ENCODE measurements around the gene RIF1. TPM values are rescaled to one million over a fixed set of nuclear protein-coding genes. Genes with fewer than 3 reads are reported as not detected.

RIF1 gene
- total RNA-seq, 1 experiment from 2014 or later, result 123 TPM

GRCh38 chr2:151498178-151498577, 88.5 kb downstream of the RIF1 start:
- H3K56ac ChIP-seq (ENCODE audit: insufficient read length, low read depth, low read length), result no peak overlapping the region
- no peak overlapping the region for H4K5ac ChIP-seq (ENCODE audit: insufficient read length, low read depth, low read length)
- H4K20me1 ChIP-seq (ENCODE audit: control insufficient read depth, insufficient read depth, insufficient read length), result no peaks in the 10 kb centered on the region
- H3K4me2 ChIP-seq (ENCODE audit: insufficient read depth, insufficient read length, low read length), result no peak overlapping the region
- H3K79me2 ChIP-seq (ENCODE audit: insufficient read depth, low read length), result no peaks in the 10 kb centered on the region
- no peak overlapping the region for H3K23ac ChIP-seq (ENCODE audit: insufficient read length, low read depth, low read length)
- no peak overlapping the region for H3K18ac ChIP-seq (ENCODE audit: insufficient read length, low read depth, low read length)
- no peak overlapping the region for H2BK12ac ChIP-seq (ENCODE audit: insufficient read length, low read depth, low read length)
- H2BK15ac ChIP-seq (ENCODE audit: low read depth, low read length), result no peak overlapping the region
- H4K8ac ChIP-seq (replicated peaks; ENCODE audit: insufficient read length, low read depth, low read length), result no peak overlapping the region
- TF ChIP-seq, protein P1, sequence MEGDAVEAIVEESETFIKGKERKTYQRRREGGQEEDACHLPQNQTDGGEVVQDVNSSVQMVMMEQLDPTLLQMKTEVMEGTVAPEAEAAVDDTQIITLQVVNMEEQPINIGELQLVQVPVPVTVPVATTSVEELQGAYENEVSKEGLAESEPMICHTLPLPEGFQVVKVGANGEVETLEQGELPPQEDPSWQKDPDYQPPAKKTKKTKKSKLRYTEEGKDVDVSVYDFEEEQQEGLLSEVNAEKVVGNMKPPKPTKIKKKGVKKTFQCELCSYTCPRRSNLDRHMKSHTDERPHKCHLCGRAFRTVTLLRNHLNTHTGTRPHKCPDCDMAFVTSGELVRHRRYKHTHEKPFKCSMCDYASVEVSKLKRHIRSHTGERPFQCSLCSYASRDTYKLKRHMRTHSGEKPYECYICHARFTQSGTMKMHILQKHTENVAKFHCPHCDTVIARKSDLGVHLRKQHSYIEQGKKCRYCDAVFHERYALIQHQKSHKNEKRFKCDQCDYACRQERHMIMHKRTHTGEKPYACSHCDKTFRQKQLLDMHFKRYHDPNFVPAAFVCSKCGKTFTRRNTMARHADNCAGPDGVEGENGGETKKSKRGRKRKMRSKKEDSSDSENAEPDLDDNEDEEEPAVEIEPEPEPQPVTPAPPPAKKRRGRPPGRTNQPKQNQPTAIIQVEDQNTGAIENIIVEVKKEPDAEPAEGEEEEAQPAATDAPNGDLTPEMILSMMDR (conservative IDR thresholded peaks at IDR 0.05), result no peak
- DNase-seq, result no peak
- no peak overlapping the region for H2BK20ac ChIP-seq (ENCODE audit: low read depth, low read length, poor library complexity, severe bottlenecking)
- H3K4ac ChIP-seq (ENCODE audit: low read depth, low read length), result no peak overlapping the region
- no peak overlapping the region for H4K91ac ChIP-seq (ENCODE audit: insufficient read length, low read depth, low read length)
- Mint-ChIP-seq H3K4me1 (peaks cover 22 to 32% of the 10 kb centered on the region in 2 experiments), H3K4me3 (no peak overlapping the region), H3K27me3 (ENCODE audit: low read depth) (no peaks in the 10 kb centered on the region), H3K9me3 (no peaks in the 10 kb centered on the region), H3K36me3 (ENCODE audit: insufficient read depth in 1 of 3, low read depth in 3 of 3) (peaks cover 0 to 2% (median 0%) of the 10 kb centered on the region in 3 experiments; a peak in 2 of 7 replicates), H3K27ac (peak overlapping the region; percentile 0 to 95 (median 51); a peak in 5 of 7 replicates)
- H2AFZ ChIP-seq (ENCODE audit: low read length), result no peak overlapping the region
- H2BK5ac ChIP-seq (ENCODE audit: insufficient read length, low read length), result no peak overlapping the region
- H3T11ph ChIP-seq (ENCODE audit: low read length), result no peak overlapping the region
- H3K14ac ChIP-seq (ENCODE audit: insufficient read depth, low read length), result no peak overlapping the region
- peak overlapping the region; percentile 70 for H3K27ac ChIP-seq (ENCODE audit: insufficient read length, low read depth, low read length)
- no peaks in the 10 kb centered on the region for H3K23me2 ChIP-seq (ENCODE audit: insufficient read length, low read depth, low read length, poor library complexity, severe bottlenecking)
- no peaks in the 10 kb centered on the region for H3K9me3 ChIP-seq (ENCODE audit: control insufficient read depth, low read depth, low read length)
- H3K9ac ChIP-seq (ENCODE audit: extremely low read depth, insufficient read length, low read length), result no peak overlapping the region
- H3K79me1 ChIP-seq (ENCODE audit: insufficient read depth, low read depth, low read length, poor library complexity, severe bottlenecking), result no peaks in the 10 kb centered on the region
- H2BK120ac ChIP-seq (ENCODE audit: low read depth, low read length, poor library complexity, severe bottlenecking), result no peak overlapping the region
- peaks cover 2% of the 10 kb centered on the region; the same call in 1 of the 2 replicates for H3K4me1 ChIP-seq (ENCODE audit: insufficient read depth, low read length)
- WGBS (ENCODE audit: extremely low coverage, insufficient read length, low lambda C conversion rate), result no CpG with 5 or more reads among the region's 1 CpG
- no peaks in the 10 kb centered on the region for H3K27me3 ChIP-seq (ENCODE audit: insufficient read depth, low read length)
- no peak overlapping the region for H2AK5ac ChIP-seq (ENCODE audit: insufficient read length, low read length)
